OCI-LY3 (cell line): ENCODE measurements around the gene RNF208.

Experiments
- H2AFZ ChIP-seq: fragments of 200-600, 300-600 bp; shearing (Covaris generic); 2 replicates; pipeline ENCODE4 v1.6.0; 2014; ENCODE audit warnings: antibody characterized with exemption, low read depth, low read length
- H3K27ac ChIP-seq: fragments of 200-600, 300-600 bp; sonication (generic); 2 replicates; pipeline ENCODE4 v1.5.1; 2014; ENCODE audit warnings: mild to moderate bottlenecking, low read length, moderate library complexity, mixed read lengths
- H3K27me3 ChIP-seq: fragments of 200-600, 300-600 bp; sonication (generic); 2 replicates; pipeline ENCODE4 v1.6.1; 2014; ENCODE audit warnings: low read depth, low read length, mixed read lengths
- H3K36me3 ChIP-seq: fragments of 200-600, 300-600 bp; sonication (generic); replicated peaks from 2 replicates; pipeline ENCODE3; 2014; ENCODE audit warnings: low read depth, low read length, mixed read lengths
- H3K4me1 ChIP-seq: fragments of 300-600, 200-600 bp; sonication (generic); 2 replicates; pipeline ENCODE4 v1.6.1; 2014; ENCODE audit warnings: low read length, mixed read lengths
- H3K4me2 ChIP-seq: fragments of 200-600, 300-600 bp; sonication (generic); 2 replicates; pipeline ENCODE4 v1.6.1; 2014; ENCODE audit warnings: low read length, mixed read lengths
- H3K4me3 ChIP-seq: fragments of 300-600, 200-600 bp; sonication (generic); 2 replicates; pipeline ENCODE4 v1.5.1; 2014; ENCODE audit warnings: antibody characterized with exemption, mild to moderate bottlenecking, low read length, moderate library complexity
- H3K79me2 ChIP-seq: fragments of 300-600, 200-600 bp; shearing (Covaris generic); 2 replicates; pipeline ENCODE4 v1.6.1; 2014; ENCODE audit warnings: mild to moderate bottlenecking, low read length, mixed read lengths
- H3K9ac ChIP-seq: fragments of 300-600, 200-600 bp; shearing (Covaris generic); 2 replicates; pipeline ENCODE4 v1.6.0; 2014; ENCODE audit warnings: mild to moderate bottlenecking, low read length, moderate library complexity
- H3K9me3 ChIP-seq: fragments of 200-600, 300-600 bp; shearing (Covaris generic); 2 replicates; pipeline ENCODE4 v1.6.1; 2014; ENCODE audit warnings: low read length, mixed read lengths; ENCODE audit not compliant: insufficient read depth
- H4K20me1 ChIP-seq: fragments of 200-600, 300-600 bp; sonication (generic); 2 replicates; pipeline ENCODE4 v1.6.1; 2016; ENCODE audit warnings: low read length, mixed read lengths; ENCODE audit not compliant: insufficient read depth
- EZH2phosphoT487 ChIP-seq: fragments of 200-600 bp; shearing (Covaris generic); IDR thresholded peaks from 2 replicates; pipeline ENCODE4 v1.6.1; 2018; ENCODE audit warnings: antibody characterized with exemption, mixed run types, low read depth
- TF ChIP-seq, protein P1 (sequence below): fragments of 200-600, 300-600 bp; sonication (generic); IDR thresholded peaks from 2 replicates; pipeline ENCODE4 v1.5.1; 2014; ENCODE audit warnings: antibody characterized with exemption, low read length, low read depth

RNF208 gene

GRCh38 chr9:137236936-137237421 is 14.9 kb upstream of the RNF208 start:
- Histone ChIP-seq H3K9me3 (no peaks in the 10 kb centered on the region), H3K4me1 (peaks cover 42% of the 10 kb centered on the region), H3K36me3 (peaks cover 4% of the 10 kb centered on the region), H3K79me2 (peaks cover 35% of the 10 kb centered on the region), H3K4me3 (peak overlapping the region; percentile 82), H3K9ac (peak overlapping the region; percentile 62), H4K20me1 (peaks cover 5% of the 10 kb centered on the region), H2AFZ (no peak overlapping the region), H3K27ac (peak overlapping the region; percentile 21), H3K4me2 (peak overlapping the region; percentile 96), H3K27me3 (0 out of 2 replicates have a peak, but pooled peaks cover 2% of the 10 kb centered on the region)
- TF ChIP-seq, protein P1, sequence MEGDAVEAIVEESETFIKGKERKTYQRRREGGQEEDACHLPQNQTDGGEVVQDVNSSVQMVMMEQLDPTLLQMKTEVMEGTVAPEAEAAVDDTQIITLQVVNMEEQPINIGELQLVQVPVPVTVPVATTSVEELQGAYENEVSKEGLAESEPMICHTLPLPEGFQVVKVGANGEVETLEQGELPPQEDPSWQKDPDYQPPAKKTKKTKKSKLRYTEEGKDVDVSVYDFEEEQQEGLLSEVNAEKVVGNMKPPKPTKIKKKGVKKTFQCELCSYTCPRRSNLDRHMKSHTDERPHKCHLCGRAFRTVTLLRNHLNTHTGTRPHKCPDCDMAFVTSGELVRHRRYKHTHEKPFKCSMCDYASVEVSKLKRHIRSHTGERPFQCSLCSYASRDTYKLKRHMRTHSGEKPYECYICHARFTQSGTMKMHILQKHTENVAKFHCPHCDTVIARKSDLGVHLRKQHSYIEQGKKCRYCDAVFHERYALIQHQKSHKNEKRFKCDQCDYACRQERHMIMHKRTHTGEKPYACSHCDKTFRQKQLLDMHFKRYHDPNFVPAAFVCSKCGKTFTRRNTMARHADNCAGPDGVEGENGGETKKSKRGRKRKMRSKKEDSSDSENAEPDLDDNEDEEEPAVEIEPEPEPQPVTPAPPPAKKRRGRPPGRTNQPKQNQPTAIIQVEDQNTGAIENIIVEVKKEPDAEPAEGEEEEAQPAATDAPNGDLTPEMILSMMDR, result no peak
- no peak for TF ChIP-seq EZH2phosphoT487

DNA sequence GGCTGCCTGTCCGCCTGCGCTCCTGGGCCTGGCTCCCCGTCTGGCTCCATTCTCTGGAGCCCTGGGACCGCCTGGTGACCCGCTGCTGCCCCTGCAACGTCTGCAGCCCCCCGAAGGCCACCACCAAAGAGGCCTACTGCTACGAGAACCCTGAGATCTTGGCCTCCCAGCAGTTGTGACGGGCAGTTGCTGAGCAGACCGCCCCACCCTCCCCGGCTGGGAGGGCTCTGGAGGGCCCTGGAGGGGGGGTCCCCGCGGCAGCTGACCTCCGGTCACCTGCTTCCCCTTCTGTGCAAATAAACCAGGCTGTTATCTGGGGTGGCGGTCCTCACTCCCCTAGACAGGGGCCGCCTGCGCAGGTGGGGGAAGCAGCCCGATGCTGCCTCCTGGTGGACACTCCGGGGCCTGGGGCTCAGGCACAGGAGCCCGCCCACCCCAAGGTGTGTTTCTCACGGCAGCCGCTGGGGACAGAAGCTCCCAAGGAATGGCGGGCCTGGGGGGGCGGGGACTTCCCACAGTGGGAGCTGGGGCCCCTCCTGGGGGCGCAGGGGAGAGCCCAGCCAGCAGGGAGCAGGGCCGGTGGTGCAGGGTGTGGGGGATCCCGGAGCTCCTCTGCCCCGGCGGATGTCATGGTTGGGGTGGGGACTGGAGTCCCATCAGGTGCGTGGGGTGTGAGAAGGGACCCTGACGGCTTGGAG is 14.3 kb upstream of the RNF208 start:
- Histone ChIP-seq H3K27ac (peak overlapping the region; percentile 34), H3K27me3 (0 out of 2 replicates have a peak, but pooled peaks cover 2% of the 10 kb centered on the region), H3K4me1 (peaks cover 42% of the 10 kb centered on the region)

GRCh38 chr9:137235424-137236237 is 13.6 kb upstream of the RNF208 start:
- Histone ChIP-seq H3K9ac (peak overlapping the region; percentile 63), H3K36me3 (no peaks in the 10 kb centered on the region), H4K20me1 (no peaks in the 10 kb centered on the region), H2AFZ (no peak overlapping the region), H3K79me2 (peaks cover 27% of the 10 kb centered on the region), H3K4me3 (peak overlapping the region; percentile 82), H3K4me1 (peaks cover 42% of the 10 kb centered on the region), H3K27me3 (0 out of 2 replicates have a peak, but pooled peaks cover 2% of the 10 kb centered on the region), H3K4me2 (peak overlapping the region; percentile 96), H3K27ac (peak overlapping the region; percentile 34), H3K9me3 (no peaks in the 10 kb centered on the region)
- TF ChIP-seq, protein P1, result peak; percentile 18
- TF ChIP-seq EZH2phosphoT487, result no peak

More for the DNA sequence above, 14.3 kb upstream of the RNF208 start:
- Histone ChIP-seq H3K36me3 (no peaks in the 10 kb centered on the region), H3K9me3 (no peaks in the 10 kb centered on the region), H3K4me2 (peak overlapping the region; percentile 96), H3K9ac (peak overlapping the region; percentile 63), H2AFZ (no peak overlapping the region), H4K20me1 (no peaks in the 10 kb centered on the region), H3K4me3 (peak overlapping the region; percentile 82), H3K79me2 (peaks cover 30% of the 10 kb centered on the region)
- TF ChIP-seq EZH2phosphoT487, result no peak
- TF ChIP-seq, protein P1, result peak; percentile 93
